HepG2 (cell line): ENCODE results near the gene PFN1. TPM values are rescaled to one million over a fixed set of nuclear protein-coding genes. Genes with fewer than 3 reads are reported as not detected.

ENCODE experiments used
- ARID5B ChIP-seq: IDR thresholded peaks from 2 replicates; pipeline ENCODE4 v1.4.0; 2020; ENCODE audit warnings: mild to moderate bottlenecking, missing genetic modification reagents
- CREBL2 ChIP-seq: sonication (generic); formaldehyde crosslinking; IDR thresholded peaks from 2 replicates; pipeline ENCODE4 v1.8.1; 2023; ENCODE audit warnings: missing genetic modification reagents, mild to moderate bottlenecking, borderline replicate concordance
- DMTF1 ChIP-seq: sonication (generic); formaldehyde crosslinking; IDR thresholded peaks from 2 replicates; pipeline ENCODE4 v1.4.0; 2020; ENCODE audit warnings: mild to moderate bottlenecking, missing genetic modification reagents
- MTA3 ChIP-seq: sonication (generic); formaldehyde crosslinking; IDR thresholded peaks from 2 replicates; pipeline ENCODE4 v1.4.0; 2020; ENCODE audit warnings: missing genetic modification reagents
- MXD1 ChIP-seq: sonication (generic); formaldehyde crosslinking; IDR thresholded peaks from 2 replicates; pipeline ENCODE4 v1.4.0; 2020; ENCODE audit warnings: mild to moderate bottlenecking, missing genetic modification reagents
- PAXIP1 ChIP-seq: sonication (generic); formaldehyde crosslinking; conservative IDR thresholded peaks from 2 replicates; pipeline ENCODE4 v1.4.0; 2020; ENCODE audit warnings: mild to moderate bottlenecking, missing genetic modification reagents, moderate library complexity
- SNAPC5 ChIP-seq: sonication (generic); formaldehyde crosslinking; IDR thresholded peaks from 2 replicates; pipeline ENCODE4 v1.8.1; 2023; ENCODE audit warnings: mild to moderate bottlenecking, missing genetic modification reagents, borderline replicate concordance
- TFDP2 ChIP-seq: sonication (generic); formaldehyde crosslinking; IDR thresholded peaks from 2 replicates; pipeline ENCODE4 v1.4.0; 2020; ENCODE audit warnings: missing genetic modification reagents
- ZNF282 ChIP-seq: fragments of 450-650 bp; IDR thresholded peaks from 2 replicates; pipeline ENCODE4 v1.6.1; 2018; ENCODE audit not compliant: partially characterized antibody
- ZNF484 ChIP-seq: sonication (generic); formaldehyde crosslinking; IDR thresholded peaks from 2 replicates; pipeline ENCODE4 v1.5.1; 2020; ENCODE audit warnings: mild to moderate bottlenecking, low read depth, missing genetic modification reagents, borderline replicate concordance
- ZNF543 ChIP-seq: sonication (generic); formaldehyde crosslinking; IDR thresholded peaks from 2 replicates; pipeline ENCODE4 v1.4.0; 2020; ENCODE audit warnings: mild to moderate bottlenecking, missing genetic modification reagents
- ZXDC ChIP-seq: sonication (generic); formaldehyde crosslinking; IDR thresholded peaks from 2 replicates; pipeline ENCODE4 v1.5.0; 2020; ENCODE audit warnings: mild to moderate bottlenecking, missing genetic modification reagents
- polyA plus RNA-seq, 8 experiments: library from polyadenylated mRNA; depleted of rRNA in 3 of 8; stranded (reverse) in 7 of 8; unstranded in 1 of 8; fragments of >200 nt; fragmentation: Illumina TruSeq in 4 of 8; extraction: Trizol in 4 of 8; gene quantifications; 2 replicates each; pipeline versions ENCODE4 v1.2.1 to v1.2.3, GENCODE V29; 2011 to 2016; ENCODE audit warnings: low read depth in 4 of 8, missing spikeins in 1 of 8, mixed read lengths in 1 of 8; ENCODE audit not compliant: insufficient read depth in 1 of 8
- total RNA-seq, 5 experiments: library from RNA; depleted of rRNA; stranded (reverse); fragments of >200 nt; fragmentation: Illumina TruSeq; extraction: Trizol; gene quantifications; 2 replicates each; pipeline ENCODE4 v1.2.3, GENCODE V29; 2016; ENCODE audit warnings: low read depth in 1 of 5

Gene PFN1
- total and polyA plus RNA-seq, 2 of the 13 experiments (the other 11 are each of a cell fraction or from before 2014, with no cell fraction given): 494 to 613 TPM

GRCh38 chr17:4986951-4987766 is 38.8 kb upstream of the PFN1 start, which contains the start of gene CAMTA2 (continued):
- TF ChIP-seq ARID5B: peak; percentile 47; the same call in 1 of the 2 replicates
- TF ChIP-seq MXD1 (CRISPR knock-in tag): no peak
- TF ChIP-seq ZNF484 (CRISPR knock-in tag): no peak
- TF ChIP-seq PAXIP1: peak; percentile 38; the same call in 1 of the 2 replicates
- TF ChIP-seq TFDP2: peak; percentile 59
- TF ChIP-seq MTA3: no peak
- no peak for TF ChIP-seq SNAPC5
- no peak for TF ChIP-seq DMTF1
- no peak for TF ChIP-seq ZNF543
- no peak for TF ChIP-seq ZNF282
- no peak for TF ChIP-seq ZXDC (CRISPR knock-in tag)
- no peak for TF ChIP-seq CREBL2 (CRISPR knock-in tag)
